HFF-Myc (cell line): ENCODE data around the gene SERPINB10.

Source experiments
- DNase-seq: peaks from one replicate; pipeline ENCODE4 v3.0.0-alpha.2; 2011; ENCODE audit warnings: low read depth; ENCODE audit errors: extremely low read depth
- H3K4me3 ChIP-seq: replicated peaks from 2 replicates; pipeline ENCODE4 v1.5.1; 2011; ENCODE audit warnings: low read depth, mild to moderate bottlenecking, control low read depth, low read length
- TF ChIP-seq, protein P1 (sequence below): IDR thresholded peaks from 2 replicates; pipeline ENCODE4 v1.5.1; 2012; ENCODE audit warnings: mild to moderate bottlenecking, low read depth, low read length, control low read depth; ENCODE audit errors: missing control alignments

SERPINB10 gene, protein sequence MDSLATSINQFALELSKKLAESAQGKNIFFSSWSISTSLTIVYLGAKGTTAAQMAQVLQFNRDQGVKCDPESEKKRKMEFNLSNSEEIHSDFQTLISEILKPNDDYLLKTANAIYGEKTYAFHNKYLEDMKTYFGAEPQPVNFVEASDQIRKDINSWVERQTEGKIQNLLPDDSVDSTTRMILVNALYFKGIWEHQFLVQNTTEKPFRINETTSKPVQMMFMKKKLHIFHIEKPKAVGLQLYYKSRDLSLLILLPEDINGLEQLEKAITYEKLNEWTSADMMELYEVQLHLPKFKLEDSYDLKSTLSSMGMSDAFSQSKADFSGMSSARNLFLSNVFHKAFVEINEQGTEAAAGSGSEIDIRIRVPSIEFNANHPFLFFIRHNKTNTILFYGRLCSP

DNA sequence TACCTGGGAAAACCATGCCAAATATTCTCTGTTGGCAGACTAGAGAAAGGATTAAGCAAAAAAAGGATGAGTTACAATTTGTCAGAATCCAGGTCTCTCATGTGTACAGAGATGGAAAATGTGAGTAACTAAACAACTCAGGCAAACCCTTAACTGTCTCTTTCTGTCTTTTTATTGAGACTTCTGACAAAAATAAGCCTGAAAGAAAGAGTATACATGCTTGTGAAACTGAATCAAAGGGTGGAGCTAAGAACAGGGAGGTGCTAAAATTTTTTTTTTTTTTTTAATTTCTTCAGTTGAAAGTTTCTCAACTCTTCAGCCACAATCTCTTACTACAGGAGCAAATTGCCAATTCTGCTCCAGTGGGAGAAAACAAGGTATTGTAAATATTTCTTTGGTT lies at the start of gene SERPINB10:
SERPINB10 (plus strand) TSS at position 295 of the 400 bp plus-strand sequence. CDS start 7,553 bp downstream, outside the sequence.
- H3K4me3 ChIP-seq: no peak within 1 kb of the TSS
- no peak for DNase-seq
- TF ChIP-seq, protein P1, sequence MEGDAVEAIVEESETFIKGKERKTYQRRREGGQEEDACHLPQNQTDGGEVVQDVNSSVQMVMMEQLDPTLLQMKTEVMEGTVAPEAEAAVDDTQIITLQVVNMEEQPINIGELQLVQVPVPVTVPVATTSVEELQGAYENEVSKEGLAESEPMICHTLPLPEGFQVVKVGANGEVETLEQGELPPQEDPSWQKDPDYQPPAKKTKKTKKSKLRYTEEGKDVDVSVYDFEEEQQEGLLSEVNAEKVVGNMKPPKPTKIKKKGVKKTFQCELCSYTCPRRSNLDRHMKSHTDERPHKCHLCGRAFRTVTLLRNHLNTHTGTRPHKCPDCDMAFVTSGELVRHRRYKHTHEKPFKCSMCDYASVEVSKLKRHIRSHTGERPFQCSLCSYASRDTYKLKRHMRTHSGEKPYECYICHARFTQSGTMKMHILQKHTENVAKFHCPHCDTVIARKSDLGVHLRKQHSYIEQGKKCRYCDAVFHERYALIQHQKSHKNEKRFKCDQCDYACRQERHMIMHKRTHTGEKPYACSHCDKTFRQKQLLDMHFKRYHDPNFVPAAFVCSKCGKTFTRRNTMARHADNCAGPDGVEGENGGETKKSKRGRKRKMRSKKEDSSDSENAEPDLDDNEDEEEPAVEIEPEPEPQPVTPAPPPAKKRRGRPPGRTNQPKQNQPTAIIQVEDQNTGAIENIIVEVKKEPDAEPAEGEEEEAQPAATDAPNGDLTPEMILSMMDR: no peak

DNA sequence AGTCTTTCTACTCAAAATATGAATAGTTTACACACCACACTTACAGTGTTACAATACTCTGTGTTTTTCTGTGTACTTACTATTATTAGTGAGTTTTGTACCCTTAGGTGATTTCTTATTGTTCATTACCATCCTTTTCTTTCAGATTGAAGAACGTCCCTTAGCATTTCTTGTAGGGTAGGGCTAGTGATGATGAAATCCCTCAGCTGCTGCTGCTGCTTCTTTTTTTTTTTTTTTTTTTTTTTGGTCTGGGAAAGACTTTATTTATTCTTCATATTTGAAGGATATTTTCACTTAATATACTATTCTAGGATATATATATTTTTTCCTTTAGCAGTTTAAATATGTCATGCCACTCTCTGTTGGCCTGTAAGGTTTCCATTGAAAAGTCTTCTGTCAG lies 49.3 kb upstream of the SERPINB10 start:
- DNase-seq: no peak
- TF ChIP-seq, protein P1: no peak

GRCh38 chr18:63859781-63860475 lies 47.8 kb upstream of the SERPINB10 start:
- DNase-seq: no peak
- TF ChIP-seq, protein P1: no peak
- H3K4me3 ChIP-seq: no peak overlapping the region

More for the DNA sequence above, 49.3 kb upstream of the SERPINB10 start:
- no peak overlapping the region for H3K4me3 ChIP-seq

- DNase-seq: no peak
- H3K4me3 ChIP-seq: no peak overlapping the region
- TF ChIP-seq, protein P1: no peak
Observed at GRCh38 chr18:63860531-63860930, 47.2 kb upstream of the SERPINB10 start.

DNA sequence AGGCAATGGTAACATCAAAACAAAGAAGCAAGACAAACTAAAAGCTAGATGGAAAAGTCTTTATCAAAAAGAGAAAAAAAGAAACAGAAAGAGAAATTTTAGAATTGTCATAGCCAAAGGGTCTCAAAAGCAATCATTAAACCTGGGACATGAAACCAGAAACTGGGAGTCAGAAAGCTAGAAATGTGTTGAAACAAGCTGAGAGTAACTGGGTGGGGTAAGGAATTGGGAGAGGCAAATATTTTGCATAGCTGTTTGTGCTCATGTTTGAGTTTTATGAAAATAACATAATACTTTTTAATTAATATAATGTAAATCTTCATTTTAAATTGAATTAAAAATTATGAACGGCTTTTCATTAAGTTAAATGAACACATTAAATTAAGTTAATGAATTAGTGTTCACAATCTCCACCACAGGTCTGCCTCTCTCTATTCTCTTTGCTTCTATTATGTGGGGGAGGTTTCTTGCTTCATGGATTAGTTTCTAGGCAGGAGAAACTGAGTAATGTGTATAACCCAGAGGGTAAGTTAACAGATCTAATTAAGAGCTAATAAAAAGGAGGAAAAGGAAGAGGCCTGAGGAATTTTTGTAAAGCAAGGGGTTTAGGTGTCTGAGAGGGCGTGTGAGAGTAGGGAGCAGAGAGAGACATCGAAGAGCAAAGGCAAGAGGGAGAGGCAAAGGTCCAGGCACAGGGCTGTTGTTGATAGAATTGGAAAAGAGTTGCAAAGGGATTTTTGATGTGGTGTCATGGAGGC lies 40.2 kb upstream of the SERPINB10 start:
- no peak for DNase-seq
- H3K4me3 ChIP-seq: no peak overlapping the region
- TF ChIP-seq, protein P1: no peak

DNA sequence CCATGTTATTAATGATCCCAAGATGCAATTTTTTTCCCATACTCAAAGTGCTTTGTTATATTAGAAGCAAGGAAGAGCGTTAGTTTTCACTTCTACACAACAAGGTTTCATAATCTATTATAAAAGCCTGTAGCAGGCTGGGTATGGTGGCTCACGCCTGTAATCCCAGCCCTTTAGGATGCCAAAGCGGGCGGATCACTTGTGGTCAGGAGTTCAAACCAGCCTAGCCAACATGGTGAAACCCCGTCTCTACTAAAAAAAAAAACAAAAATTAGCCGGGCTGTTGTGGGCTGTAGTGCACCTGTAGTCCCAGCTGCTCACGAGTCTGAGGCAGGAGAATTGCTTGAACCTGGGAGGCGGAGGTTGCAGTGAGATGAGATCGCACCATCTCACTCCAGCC lies 39.2 kb upstream of the SERPINB10 start:
- DNase-seq: no peak
- H3K4me3 ChIP-seq: no peak overlapping the region
- TF ChIP-seq, protein P1: no peak
